K562 (cell line): ENCODE measurements around the gene TRAF7. TPM values are rescaled to one million over a fixed set of nuclear protein-coding genes. Genes with fewer than 3 reads are reported as not detected.

Experiments
- CAMTA2 ChIP-seq: fragments of 250-450 bp; sonication (Bioruptor Pico); conservative IDR thresholded peaks from 2 replicates; pipeline ENCODE4 v1.5.1; 2022
- DMBX1 ChIP-seq: fragments of 250-450 bp; sonication (Bioruptor Pico); IDR thresholded peaks from 2 replicates; pipeline ENCODE4 v1.8.0; 2022; ENCODE audit warnings: inconsistent platforms, mild to moderate bottlenecking, moderate library complexity, borderline replicate concordance
- HDAC8 ChIP-seq: fragments of 450-650 bp; IDR thresholded peaks from 2 replicates; pipeline ENCODE4 v1.6.1; 2016; ENCODE audit warnings: mild to moderate bottlenecking, missing genetic modification characterization, moderate library complexity, missing compliant biosample characterization
- KAT8 ChIP-seq: fragments of 450-650 bp; IDR thresholded peaks from 2 replicates; pipeline ENCODE4 v1.6.1; 2016; ENCODE audit warnings: low read depth, mild to moderate bottlenecking
- NFE2L1 ChIP-seq: fragments of 450-650 bp; IDR thresholded peaks from 2 replicates; pipeline ENCODE4 v1.6.1; 2016; ENCODE audit warnings: missing genetic modification characterization, low read depth, mild to moderate bottlenecking, missing compliant biosample characterization, moderate library complexity, borderline replicate concordance
- PPARD ChIP-seq: fragments of 250-450 bp; sonication (Bioruptor Pico); IDR thresholded peaks from 2 replicates; pipeline ENCODE4 v1.8.0; 2022; ENCODE audit warnings: inconsistent platforms, mild to moderate bottlenecking, moderate library complexity
- PRPF4 ChIP-seq: fragments of 200-400 bp; formaldehyde crosslinking; IDR thresholded peaks from one replicate; pipeline ENCODE4 v1.6.1; 2017; ENCODE audit warnings: low read length, low read depth, mild to moderate bottlenecking; ENCODE audit not compliant: insufficient read depth, poor library complexity, severe bottlenecking
- STAT5A ChIP-seq: IDR thresholded peaks from 2 replicates; pipeline ENCODE4 v1.6.1; 2012; ENCODE audit warnings: low read length, inconsistent platforms, borderline replicate concordance
- ZNF253 ChIP-seq: fragments of 250-450 bp; sonication (Bioruptor Pico); conservative IDR thresholded peaks from 2 replicates; pipeline ENCODE4 v1.6.1; 2021; ENCODE audit warnings: mild to moderate bottlenecking
- polyA plus RNA-seq, 8 experiments: library from polyadenylated mRNA; depleted of rRNA in 4 of 8; stranded (reverse) in 5 of 8; unstranded in 3 of 8; fragments of >200 nt; fragmentation: Nextera tagmentation in 2 of 8; fragmentation: Illumina TruSeq in 1 of 8; extraction: Ambion mirVana in 2 of 8; extraction: Trizol in 1 of 8; gene quantifications; 2 replicates each; pipeline versions ENCODE4 v1.2.1 to v1.2.3, GENCODE V29; 2011 to 2014; ENCODE audit warnings: inconsistent platforms in 1 of 8, missing spikeins in 1 of 8
- total RNA-seq, 7 experiments: library from RNA; depleted of rRNA in 6 of 7; stranded (reverse); fragments of >200 nt in 6 of 7; fragmentation: Illumina TruSeq in 2 of 7; extraction: Trizol in 2 of 7; gene quantifications; 2 replicates each; pipeline versions ENCODE4 v1.2.1 to v1.2.3, GENCODE V29; 2011 to 2021; ENCODE audit warnings: low replicate concordance in 1 of 7
- TF ChIP-seq, protein P1 (sequence below): fragments of 450-650 bp; IDR thresholded peaks from 2 replicates; pipeline ENCODE4 v1.6.1; 2016; ENCODE audit warnings: low read depth
- TF ChIP-seq, protein P2 (sequence below): sonication (generic); formaldehyde crosslinking; IDR thresholded peaks from 2 replicates; pipeline ENCODE4 v1.4.0; 2020; ENCODE audit warnings: mild to moderate bottlenecking, missing genetic modification reagents
- TF ChIP-seq, protein P3 (sequence below): sonication (generic); formaldehyde crosslinking; IDR thresholded peaks from 2 replicates; pipeline ENCODE4 v1.8.1; 2023; ENCODE audit warnings: mild to moderate bottlenecking, missing genetic modification reagents
- TF ChIP-seq, protein P4 (sequence below): fragments of 200-800 bp; sonication (Bioruptor generic); IDR thresholded peaks from 2 replicates; pipeline ENCODE4 v1.6.1; 2017; ENCODE audit warnings: missing genetic modification characterization, missing compliant biosample characterization

Gene TRAF7
- total and polyA plus RNA-seq, 9 of the 15 experiments (the other 6 are each of a cell fraction or from before 2014, with no cell fraction given) = 1.1 to 113 (median 41.6) TPM

DNA sequence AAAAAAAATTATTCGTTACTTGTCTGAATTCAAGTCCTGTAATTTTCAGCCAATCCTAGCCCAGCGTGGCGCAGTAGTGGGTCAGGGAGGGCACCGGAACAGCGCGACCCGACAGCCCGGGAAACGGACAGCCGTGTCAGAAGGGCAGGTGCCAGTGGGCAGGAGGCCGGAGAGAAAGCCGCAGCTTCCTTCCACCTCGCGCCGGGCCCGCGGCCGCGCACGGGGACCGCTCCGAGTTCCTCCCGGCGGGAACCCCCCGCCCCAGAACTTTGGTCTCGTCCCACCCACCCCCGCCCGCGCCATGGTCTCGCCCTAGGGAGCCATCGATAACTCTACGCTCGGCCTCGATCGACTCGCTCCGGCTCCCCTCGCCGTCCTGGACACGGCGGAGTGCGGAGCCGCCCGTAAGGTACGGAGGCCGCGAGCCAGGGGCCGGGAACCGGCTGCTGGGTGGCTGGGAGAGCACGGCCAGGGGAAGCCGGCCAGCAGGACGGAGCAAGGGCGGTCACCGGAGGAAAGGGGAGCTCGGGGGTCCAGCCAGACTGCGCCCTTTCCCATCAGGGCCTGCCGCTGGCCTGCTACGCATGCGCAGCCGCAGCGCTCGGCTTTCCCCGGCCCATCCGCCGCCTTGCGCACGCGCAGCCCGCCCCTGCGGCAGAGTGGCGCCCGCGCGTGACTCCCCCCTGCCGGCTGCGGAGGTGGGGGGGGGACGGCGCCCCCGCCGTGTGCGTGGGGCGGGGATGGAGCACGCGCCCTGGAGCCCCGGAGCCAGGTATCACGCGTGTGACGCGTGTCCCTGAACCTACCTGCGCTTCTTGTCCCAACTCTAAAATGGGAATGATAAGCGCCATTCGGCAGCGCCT, 49.8 kb downstream of the TRAF7 start, which contains the start of gene MLST8 (continued):
- TF ChIP-seq, protein P1, sequence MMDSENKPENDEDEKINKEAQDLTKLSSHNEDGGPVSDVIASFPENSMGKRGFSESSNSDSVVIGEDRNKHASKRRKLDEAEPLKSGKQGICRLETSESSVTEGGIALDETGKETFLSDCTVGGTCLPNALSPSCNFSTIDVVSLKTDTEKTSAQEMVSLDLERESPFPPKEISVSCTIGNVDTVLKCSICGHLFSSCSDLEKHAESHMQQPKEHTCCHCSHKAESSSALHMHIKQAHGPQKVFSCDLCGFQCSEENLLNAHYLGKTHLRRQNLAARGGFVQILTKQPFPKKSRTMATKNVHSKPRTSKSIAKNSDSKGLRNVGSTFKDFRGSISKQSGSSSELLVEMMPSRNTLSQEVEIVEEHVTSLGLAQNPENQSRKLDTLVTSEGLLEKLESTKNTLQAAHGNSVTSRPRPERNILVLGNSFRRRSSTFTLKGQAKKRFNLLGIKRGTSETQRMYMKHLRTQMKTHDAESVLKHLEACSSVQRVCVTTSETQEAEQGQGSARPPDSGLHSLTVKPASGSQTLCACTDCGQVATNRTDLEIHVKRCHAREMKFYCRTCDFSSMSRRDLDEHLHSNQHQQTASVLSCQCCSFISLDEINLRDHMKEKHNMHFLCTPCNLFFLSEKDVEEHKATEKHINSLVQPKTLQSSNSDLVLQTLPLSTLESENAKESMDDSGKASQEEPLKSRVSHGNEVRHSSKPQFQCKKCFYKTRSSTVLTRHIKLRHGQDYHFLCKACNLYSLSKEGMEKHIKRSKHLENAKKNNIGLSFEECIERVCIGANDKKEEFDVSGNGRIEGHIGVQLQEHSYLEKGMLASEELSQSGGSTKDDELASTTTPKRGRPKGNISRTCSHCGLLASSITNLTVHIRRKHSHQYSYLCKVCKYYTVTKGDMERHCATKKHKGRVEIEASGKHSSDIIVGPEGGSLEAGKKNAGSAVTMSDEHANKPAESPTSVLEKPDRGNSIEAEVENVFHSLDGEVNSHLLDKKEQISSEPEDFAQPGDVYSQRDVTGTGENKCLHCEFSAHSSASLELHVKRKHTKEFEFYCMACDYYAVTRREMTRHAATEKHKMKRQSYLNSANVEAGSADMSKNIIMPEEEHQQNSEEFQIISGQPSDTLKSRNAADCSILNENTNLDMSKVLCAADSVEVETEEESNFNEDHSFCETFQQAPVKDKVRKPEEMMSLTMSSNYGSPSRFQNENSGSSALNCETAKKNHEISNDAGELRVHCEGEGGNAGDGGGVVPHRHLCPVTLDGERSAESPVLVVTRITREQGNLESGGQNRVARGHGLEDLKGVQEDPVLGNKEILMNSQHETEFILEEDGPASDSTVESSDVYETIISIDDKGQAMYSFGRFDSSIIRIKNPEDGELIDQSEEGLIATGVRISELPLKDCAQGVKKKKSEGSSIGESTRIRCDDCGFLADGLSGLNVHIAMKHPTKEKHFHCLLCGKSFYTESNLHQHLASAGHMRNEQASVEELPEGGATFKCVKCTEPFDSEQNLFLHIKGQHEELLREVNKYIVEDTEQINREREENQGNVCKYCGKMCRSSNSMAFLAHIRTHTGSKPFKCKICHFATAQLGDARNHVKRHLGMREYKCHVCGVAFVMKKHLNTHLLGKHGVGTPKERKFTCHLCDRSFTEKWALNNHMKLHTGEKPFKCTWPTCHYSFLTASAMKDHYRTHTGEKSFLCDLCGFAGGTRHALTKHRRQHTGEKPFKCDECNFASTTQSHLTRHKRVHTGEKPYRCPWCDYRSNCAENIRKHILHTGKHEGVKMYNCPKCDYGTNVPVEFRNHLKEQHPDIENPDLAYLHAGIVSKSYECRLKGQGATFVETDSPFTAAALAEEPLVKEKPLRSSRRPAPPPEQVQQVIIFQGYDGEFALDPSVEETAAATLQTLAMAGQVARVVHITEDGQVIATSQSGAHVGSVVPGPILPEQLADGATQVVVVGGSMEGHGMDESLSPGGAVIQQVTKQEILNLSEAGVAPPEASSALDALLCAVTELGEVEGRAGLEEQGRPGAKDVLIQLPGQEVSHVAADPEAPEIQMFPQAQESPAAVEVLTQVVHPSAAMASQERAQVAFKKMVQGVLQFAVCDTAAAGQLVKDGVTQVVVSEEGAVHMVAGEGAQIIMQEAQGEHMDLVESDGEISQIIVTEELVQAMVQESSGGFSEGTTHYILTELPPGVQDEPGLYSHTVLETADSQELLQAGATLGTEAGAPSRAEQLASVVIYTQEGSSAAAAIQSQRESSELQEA = peak; percentile 85
- TF ChIP-seq, protein P2, sequence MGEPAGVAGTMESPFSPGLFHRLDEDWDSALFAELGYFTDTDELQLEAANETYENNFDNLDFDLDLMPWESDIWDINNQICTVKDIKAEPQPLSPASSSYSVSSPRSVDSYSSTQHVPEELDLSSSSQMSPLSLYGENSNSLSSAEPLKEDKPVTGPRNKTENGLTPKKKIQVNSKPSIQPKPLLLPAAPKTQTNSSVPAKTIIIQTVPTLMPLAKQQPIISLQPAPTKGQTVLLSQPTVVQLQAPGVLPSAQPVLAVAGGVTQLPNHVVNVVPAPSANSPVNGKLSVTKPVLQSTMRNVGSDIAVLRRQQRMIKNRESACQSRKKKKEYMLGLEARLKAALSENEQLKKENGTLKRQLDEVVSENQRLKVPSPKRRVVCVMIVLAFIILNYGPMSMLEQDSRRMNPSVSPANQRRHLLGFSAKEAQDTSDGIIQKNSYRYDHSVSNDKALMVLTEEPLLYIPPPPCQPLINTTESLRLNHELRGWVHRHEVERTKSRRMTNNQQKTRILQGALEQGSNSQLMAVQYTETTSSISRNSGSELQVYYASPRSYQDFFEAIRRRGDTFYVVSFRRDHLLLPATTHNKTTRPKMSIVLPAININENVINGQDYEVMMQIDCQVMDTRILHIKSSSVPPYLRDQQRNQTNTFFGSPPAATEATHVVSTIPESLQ = peak; percentile 2; the same call in 1 of the 2 replicates
- TF ChIP-seq, protein P3, sequence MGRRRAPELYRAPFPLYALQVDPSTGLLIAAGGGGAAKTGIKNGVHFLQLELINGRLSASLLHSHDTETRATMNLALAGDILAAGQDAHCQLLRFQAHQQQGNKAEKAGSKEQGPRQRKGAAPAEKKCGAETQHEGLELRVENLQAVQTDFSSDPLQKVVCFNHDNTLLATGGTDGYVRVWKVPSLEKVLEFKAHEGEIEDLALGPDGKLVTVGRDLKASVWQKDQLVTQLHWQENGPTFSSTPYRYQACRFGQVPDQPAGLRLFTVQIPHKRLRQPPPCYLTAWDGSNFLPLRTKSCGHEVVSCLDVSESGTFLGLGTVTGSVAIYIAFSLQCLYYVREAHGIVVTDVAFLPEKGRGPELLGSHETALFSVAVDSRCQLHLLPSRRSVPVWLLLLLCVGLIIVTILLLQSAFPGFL (CRISPR knock-in tag) = no peak
- TF ChIP-seq PPARD (CRISPR knock-in tag) = no peak
- TF ChIP-seq HDAC8 = 0 out of 2 replicates have a peak, but pooled peaks have one; percentile 46
- TF ChIP-seq NFE2L1 = no peak
- TF ChIP-seq, protein P4, sequence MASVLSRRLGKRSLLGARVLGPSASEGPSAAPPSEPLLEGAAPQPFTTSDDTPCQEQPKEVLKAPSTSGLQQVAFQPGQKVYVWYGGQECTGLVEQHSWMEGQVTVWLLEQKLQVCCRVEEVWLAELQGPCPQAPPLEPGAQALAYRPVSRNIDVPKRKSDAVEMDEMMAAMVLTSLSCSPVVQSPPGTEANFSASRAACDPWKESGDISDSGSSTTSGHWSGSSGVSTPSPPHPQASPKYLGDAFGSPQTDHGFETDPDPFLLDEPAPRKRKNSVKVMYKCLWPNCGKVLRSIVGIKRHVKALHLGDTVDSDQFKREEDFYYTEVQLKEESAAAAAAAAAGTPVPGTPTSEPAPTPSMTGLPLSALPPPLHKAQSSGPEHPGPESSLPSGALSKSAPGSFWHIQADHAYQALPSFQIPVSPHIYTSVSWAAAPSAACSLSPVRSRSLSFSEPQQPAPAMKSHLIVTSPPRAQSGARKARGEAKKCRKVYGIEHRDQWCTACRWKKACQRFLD (CRISPR knock-in tag) = no peak
- peak; percentile 81; the same call in 1 of the 2 replicates for TF ChIP-seq CAMTA2 (CRISPR knock-in tag)
- TF ChIP-seq DMBX1 (CRISPR knock-in tag) = peak; percentile 46; the same call in 1 of the 2 replicates
- TF ChIP-seq STAT5A = no peak
- TF ChIP-seq PRPF4 = no peak
- TF ChIP-seq KAT8 = no peak
- TF ChIP-seq ZNF253 (CRISPR knock-in tag) = no peak
